Lower leg skin (tissue), 4 donors: ENCODE measurements around the gene PIP5K1B. TPM values are rescaled to one million over a fixed set of nuclear protein-coding genes. Genes with fewer than 3 reads are reported as not detected.

Experiments used
- DNase-seq, 2 donors: peaks; one replicate each; pipeline ENCODE4 v3.0.0-alpha.2; 2019; ENCODE audit warnings: low spot score in 2 of 2
- H3K4me3 ChIP-seq: fragments of 200-600 bp; sonication (generic); 2 replicates; pipeline ENCODE4 v1.5.1; 2017; ENCODE audit warnings: mild to moderate bottlenecking, low read depth; ENCODE audit not compliant: poor library complexity, severe bottlenecking
- CTCF ChIP-seq, 3 donors: fragments of 450-650 bp; IDR thresholded peaks; one replicate each; pipeline ENCODE4 v1.5.1; 2016; ENCODE audit warnings: antibody characterized with exemption in 3 of 3, mild to moderate bottlenecking in 3 of 3, moderate library complexity in 2 of 3
- POLR2A ChIP-seq, 2 donors: fragments of 450-650 bp; IDR thresholded peaks; one replicate each; pipeline ENCODE4 v1.6.1; 2016 to 2017; ENCODE audit warnings: antibody characterized with exemption in 2 of 2, mild to moderate bottlenecking in 1 of 2, moderate library complexity in 1 of 2
- WGBS, 2 donors: methylation state at CpG; one replicate each; pipeline ENCODE4 v1.1.5; 2018; 5-methylcytosine and 5-hydroxymethylcytosine counted together
- intact Hi-C: fragments of 100-400 bp; cut with DNase I; formaldehyde crosslinking; loops from one replicate; pipeline ENCODE4 v1.15.0; 2023; ENCODE audit warnings: low total_unique reads
- total RNA-seq, 4 donors: library from RNA; depleted of rRNA; stranded (reverse); fragments of >200 nt; gene quantifications; one replicate each; pipeline ENCODE4 v1.1.0, GENCODE V29; 2016

PIP5K1B gene
- total RNA-seq, 4 donors from 2014 or later = 0.42 to 3.3 (median 2.7) TPM

DNA sequence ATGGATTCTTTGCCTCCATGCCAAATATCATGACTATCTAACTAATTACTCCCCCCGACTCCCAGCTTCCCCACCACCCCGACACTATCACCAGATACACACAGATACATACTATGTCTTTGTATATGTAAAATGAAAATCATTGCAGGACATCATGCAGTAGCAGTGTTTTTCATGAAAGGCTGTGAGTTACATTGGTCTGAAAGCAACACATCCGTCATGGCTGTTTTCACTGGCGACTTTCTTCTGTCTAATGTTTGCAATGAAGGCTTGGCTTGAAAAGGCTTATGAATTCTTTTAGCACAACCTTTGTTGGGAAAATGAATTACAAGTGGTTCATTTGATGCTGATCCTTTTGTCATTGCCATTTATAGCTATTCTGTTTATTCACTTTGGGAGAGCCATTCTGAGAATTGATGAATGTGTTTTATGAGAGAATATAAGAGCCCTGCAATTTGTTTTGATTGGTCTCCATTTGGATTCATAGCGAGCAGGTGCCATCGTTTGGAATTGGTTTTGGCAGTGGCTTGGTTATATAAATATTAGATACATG, 103.4 kb downstream of the PIP5K1B start:
- DNase-seq = no peak
- intact Hi-C loops = no loop called here
- no peak overlapping the region for H3K4me3 ChIP-seq
- no peak for TF ChIP-seq POLR2A (IDR thresholded peaks at IDR 0.05)
- no peak for TF ChIP-seq CTCF (IDR thresholded peaks at IDR 0.05)
- 82 to 83% methylated on average over 6 of the region's 6 CpGs for WGBS, 2 donors

- no peak overlapping the region for H3K4me3 ChIP-seq
- no peak for DNase-seq
- TF ChIP-seq CTCF (IDR thresholded peaks at IDR 0.05) (no peak), POLR2A (IDR thresholded peaks at IDR 0.05) (no peak)
- 81 to 82% methylated on average over 8 of the region's 8 CpGs for WGBS, 2 donors
- intact Hi-C loops = no loop called here
Measured at GRCh38 chr9:68817079-68817875, 112.2 kb downstream of the PIP5K1B start.

DNA sequence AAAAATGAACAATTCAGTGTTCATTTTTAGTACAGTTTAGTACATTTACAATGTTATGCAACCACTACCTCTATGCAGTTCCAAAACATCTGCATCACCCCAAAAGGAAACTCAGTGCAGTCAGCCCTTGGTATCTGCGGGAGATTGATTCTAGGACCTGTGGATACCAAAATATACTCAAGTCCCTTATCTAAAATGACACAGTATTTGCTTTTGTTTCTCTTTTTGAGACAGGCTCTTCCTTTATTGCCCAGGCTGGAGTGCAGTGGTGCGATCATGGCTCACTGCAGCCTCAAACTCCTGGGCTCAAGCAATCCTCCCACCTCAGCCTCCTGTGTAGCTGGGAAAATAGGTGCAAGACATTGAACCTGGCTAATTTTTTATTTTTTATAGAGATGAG, 114.0 kb downstream of the PIP5K1B start:
- TF ChIP-seq POLR2A (IDR thresholded peaks at IDR 0.05) (no peak), CTCF (IDR thresholded peaks at IDR 0.05) (no peak)
- WGBS, 2 donors = 90 to 93% methylated on average over 2 of the region's 2 CpGs
- no peak for DNase-seq
- H3K4me3 ChIP-seq = no peak overlapping the region
- intact Hi-C loops = no loop called here

DNA sequence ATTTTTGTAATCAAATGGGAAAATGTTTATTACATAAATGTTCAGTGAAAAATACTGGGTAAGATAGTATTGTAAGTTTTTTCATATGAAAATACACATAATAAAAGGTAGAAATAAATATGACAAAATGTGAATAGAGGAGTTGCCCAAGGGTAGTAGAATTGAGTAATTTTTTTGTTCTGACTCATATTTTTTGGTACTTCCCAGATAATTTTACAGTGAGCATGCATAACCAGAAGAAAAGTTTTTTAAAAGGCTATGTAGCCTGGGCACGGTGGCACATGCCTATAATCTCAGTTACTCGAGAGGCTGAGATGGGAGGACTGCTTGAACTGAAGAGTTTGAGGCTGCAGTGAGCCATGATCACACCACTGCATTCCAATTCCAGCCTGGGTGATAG, 116.9 kb downstream of the PIP5K1B start:
- WGBS, 2 donors = 69 to 75% methylated on average over 2 of the region's 2 CpGs
- intact Hi-C loops = no loop called here
- TF ChIP-seq CTCF (IDR thresholded peaks at IDR 0.05) (no peak), POLR2A (IDR thresholded peaks at IDR 0.05) (no peak)
- DNase-seq = no peak
- H3K4me3 ChIP-seq = no peak overlapping the region

DNA sequence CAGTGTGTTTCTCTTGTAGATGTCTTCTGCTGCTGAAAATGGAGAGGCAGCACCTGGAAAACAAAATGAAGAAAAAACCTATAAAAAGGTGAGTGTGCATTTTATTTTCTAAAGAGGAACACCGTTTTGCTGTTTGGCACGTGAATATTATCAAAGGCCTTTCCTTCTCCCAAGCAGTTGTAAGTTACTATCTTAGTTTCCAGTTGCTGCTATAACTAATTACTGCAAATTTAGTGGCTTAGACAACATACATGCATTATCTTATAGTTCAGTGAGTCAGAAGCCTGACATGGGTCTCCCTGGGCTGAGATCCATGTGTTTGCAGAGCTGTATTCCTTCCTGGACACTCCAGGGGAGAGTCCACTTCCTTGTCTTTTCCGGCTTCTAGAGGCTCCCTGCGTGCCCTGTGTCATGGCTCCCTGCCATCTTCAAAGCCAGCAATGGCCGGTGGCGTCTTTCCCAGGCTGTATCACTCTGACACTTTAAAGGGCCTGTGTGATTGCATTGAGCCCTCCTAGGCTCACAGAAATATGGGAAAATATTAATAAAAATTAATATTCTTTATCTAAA, 117.6 kb downstream of the PIP5K1B start:
- no peak overlapping the region for H3K4me3 ChIP-seq
- DNase-seq = no peak
- intact Hi-C loops = no loop called here
- TF ChIP-seq CTCF (IDR thresholded peaks at IDR 0.05) = no peak
- no peak for TF ChIP-seq POLR2A (IDR thresholded peaks at IDR 0.05)
- WGBS, 2 donors = 64 to 70% methylated on average over 6 of the region's 6 CpGs
